Measurements from ENCODE around the gene CERS4. TPM values are rescaled to one million over a fixed set of nuclear protein-coding genes. Genes with fewer than 3 reads are reported as not detected.

The CERS4 gene
- polyA plus RNA-seq, 1 experiment: 7.6 TPM

DNA sequence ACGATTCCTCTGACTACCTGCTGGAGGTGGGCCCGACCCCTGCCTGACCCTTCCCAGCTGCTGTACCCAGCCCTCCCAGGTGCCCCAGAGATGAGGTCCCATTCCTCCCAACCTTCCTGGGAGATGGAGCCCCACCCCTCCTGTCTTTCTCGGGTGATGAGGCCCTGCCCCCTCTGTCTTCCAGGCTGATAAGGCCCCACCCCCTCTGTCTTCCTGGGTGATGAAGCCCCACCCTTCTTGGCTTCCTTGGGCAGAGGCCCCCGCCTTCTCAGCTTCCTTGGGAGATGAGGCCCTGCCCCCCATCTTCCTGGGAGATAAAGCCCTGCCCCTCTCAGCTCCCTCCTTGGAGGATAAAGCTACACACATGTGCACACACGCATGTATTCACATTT, 47.9 kb downstream of the CERS4 start:
- Histone ChIP-seq H3K4me3 (ENCODE audit: low read depth, low read length) (no peak overlapping the region), H3K27me3 (ENCODE audit: control insufficient read depth, insufficient read depth, low read length) (no peaks in the 10 kb centered on the region), H3K36me3 (ENCODE audit: control insufficient read depth, insufficient read depth, low read length) (no peaks in the 10 kb centered on the region; the same call in 1 of the 2 replicates)
- ChIA-PET POLR2A (no interaction called here), CTCF (interaction anchor here (1.9 to 7.5 kb wide), 2 partner anchors 9 to 312 kb away, joined by 4 to 57 read pairs; partner anchors contain the start of gene TIMM44)
- TF ChIP-seq, protein P1, sequence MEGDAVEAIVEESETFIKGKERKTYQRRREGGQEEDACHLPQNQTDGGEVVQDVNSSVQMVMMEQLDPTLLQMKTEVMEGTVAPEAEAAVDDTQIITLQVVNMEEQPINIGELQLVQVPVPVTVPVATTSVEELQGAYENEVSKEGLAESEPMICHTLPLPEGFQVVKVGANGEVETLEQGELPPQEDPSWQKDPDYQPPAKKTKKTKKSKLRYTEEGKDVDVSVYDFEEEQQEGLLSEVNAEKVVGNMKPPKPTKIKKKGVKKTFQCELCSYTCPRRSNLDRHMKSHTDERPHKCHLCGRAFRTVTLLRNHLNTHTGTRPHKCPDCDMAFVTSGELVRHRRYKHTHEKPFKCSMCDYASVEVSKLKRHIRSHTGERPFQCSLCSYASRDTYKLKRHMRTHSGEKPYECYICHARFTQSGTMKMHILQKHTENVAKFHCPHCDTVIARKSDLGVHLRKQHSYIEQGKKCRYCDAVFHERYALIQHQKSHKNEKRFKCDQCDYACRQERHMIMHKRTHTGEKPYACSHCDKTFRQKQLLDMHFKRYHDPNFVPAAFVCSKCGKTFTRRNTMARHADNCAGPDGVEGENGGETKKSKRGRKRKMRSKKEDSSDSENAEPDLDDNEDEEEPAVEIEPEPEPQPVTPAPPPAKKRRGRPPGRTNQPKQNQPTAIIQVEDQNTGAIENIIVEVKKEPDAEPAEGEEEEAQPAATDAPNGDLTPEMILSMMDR (IDR thresholded peaks at IDR 0.05; ENCODE audit: insufficient read depth, low read depth, low read length): no peak
- DNase-seq (ENCODE audit: low read depth): no peak

DNA sequence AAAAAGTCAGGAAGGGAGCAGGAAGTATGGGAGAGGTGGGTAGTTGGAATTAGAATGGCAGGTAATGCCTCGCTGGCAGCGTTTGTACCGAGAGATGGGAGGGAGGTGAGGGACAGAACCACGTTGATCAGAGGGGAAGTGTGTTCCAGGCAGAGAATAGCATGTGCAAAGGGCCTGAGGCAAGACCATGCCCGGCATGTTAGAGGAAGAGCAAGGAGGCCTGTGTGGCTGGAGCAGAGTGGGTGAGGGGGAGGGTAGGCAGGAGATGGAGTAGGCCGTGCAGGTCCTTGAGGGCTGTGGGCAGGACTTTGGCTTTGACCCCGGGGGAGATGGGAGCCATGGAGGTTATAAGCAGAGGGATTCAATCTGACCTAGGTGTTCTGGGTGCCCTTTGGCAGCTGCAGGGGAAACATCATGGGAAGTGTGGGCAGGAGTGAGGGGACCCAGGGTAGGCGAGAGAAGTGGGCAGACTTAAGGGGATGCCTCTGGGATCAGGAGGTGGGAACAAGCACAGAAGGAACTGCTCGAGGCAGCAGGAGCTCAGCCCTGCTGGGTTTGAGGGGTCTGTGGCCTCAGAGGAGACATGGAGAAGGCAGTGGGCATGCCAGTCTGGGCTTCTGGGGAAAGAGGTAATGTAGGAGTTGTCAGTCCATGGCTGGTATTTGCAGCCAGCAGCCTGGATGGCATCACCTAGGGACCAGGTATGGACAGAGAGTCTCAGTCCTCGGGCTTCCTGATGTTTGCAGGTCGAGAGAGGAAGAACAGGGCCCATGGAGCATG, 50.2 kb downstream of the CERS4 start:
- TF ChIP-seq, protein P1 (IDR thresholded peaks at IDR 0.05; ENCODE audit: insufficient read depth, low read depth, low read length): no peak
- CTCF ChIA-PET: interaction anchor here (0.6 to 1.5 kb wide), 3 partner anchors 72 to 303 kb away, joined by 3 to 4 read pairs (median 3); no protein-coding TSS in a partner anchor

DNA sequence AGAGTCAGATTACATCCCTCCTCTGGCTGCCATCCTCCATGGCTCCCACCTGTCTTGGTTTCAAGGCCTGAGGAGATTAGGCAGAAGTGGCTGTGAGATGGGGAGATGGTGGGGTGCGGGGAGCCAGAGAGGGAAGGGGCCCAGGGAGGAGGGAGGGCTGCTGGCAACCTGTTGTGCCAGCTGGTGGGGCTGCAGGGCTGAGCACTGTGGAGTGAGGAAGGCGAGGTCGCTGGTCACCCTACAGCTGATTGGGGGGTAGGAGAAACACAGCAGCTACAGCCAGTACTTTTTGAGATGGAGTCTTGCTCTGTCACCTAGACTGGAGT, 50.7 kb downstream of the CERS4 start:
- H3K4me3 ChIP-seq (ENCODE audit: low read depth, low read length): no peak overlapping the region
- ChIA-PET POLR2A (no interaction called here), CTCF (interaction anchor here (0.6 to 1.5 kb wide), 3 partner anchors 72 to 304 kb away, joined by 3 to 4 read pairs (median 3); no protein-coding TSS in a partner anchor)
- DNase-seq (ENCODE audit: low read depth): no peak
- no peaks in the 10 kb centered on the region; the same call in 1 of the 2 replicates for H3K36me3 ChIP-seq (ENCODE audit: control insufficient read depth, insufficient read depth, low read length)
- no peaks in the 10 kb centered on the region for H3K27me3 ChIP-seq (ENCODE audit: control insufficient read depth, insufficient read depth, low read length)
- TF ChIP-seq, protein P1 (IDR thresholded peaks at IDR 0.05; ENCODE audit: insufficient read depth, low read depth, low read length): no peak

More for the DNA sequence above, 50.2 kb downstream of the CERS4 start:
- Histone ChIP-seq H3K36me3 (ENCODE audit: control insufficient read depth, insufficient read depth, low read length) (no peaks in the 10 kb centered on the region; the same call in 1 of the 2 replicates), H3K27me3 (ENCODE audit: control insufficient read depth, insufficient read depth, low read length) (no peaks in the 10 kb centered on the region), H3K4me3 (ENCODE audit: low read depth, low read length) (no peak overlapping the region)
- POLR2A ChIA-PET: no interaction called here
- DNase-seq (ENCODE audit: low read depth): no peak

DNA sequence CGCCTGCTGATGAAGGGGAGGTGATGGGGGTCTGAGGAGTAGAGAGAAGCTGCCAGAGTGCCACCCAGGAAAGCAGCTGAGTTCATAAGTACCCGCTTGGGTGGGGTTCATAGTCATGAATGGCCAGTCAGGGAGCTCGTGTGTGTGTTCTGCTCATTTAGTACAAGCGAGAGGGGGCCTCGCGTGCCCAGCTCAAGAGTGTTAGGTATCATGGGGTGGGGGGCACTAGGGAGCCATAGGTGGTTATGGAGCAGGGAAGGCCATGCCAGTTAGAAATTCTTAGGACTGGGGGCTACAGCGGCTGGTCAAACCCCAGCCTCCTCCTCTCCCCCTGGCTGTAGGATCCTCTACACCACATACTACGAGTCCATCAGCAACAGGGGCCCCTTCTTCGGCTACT, 52.2 kb downstream of the CERS4 start:
- Histone ChIP-seq H3K36me3 (ENCODE audit: control insufficient read depth, insufficient read depth, low read length) (no peaks in the 10 kb centered on the region), H3K4me3 (ENCODE audit: low read depth, low read length) (no peak overlapping the region), H3K27me3 (ENCODE audit: control insufficient read depth, insufficient read depth, low read length) (no peaks in the 10 kb centered on the region; the same call in 1 of the 2 replicates)
- DNase-seq (ENCODE audit: low read depth): no peak
- CTCF ChIA-PET: interaction anchor here (0.5 kb wide), 1 partner anchor 279 kb away, joined by 3 read pairs; no protein-coding TSS in a partner anchor
- TF ChIP-seq, protein P1 (IDR thresholded peaks at IDR 0.05; ENCODE audit: insufficient read depth, low read depth, low read length): no peak
- POLR2A ChIA-PET: interaction anchor here (0.6 kb wide), 1 partner anchor 265 kb away, joined by 4 read pairs; no protein-coding TSS in a partner anchor

DNA sequence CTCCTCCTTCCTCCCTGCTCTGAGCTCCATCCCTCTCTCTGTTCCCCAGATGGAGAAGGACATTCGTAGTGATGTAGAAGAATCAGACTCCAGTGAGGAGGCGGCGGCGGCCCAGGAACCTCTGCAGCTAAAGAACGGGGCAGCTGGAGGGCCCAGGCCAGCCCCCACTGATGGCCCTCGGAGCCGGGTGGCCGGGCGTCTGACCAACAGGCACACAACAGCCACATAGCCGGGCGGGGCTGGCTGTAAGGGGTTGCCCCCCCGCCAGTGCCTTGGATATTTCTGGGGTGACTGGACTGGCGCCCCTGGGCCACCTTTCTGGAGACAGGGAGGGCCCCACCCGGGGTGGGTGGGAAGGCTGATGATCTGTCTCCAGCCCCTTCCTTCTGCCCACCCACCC, 52.7 kb downstream of the CERS4 start:
- H3K27me3 ChIP-seq (ENCODE audit: control insufficient read depth, insufficient read depth, low read length): no peaks in the 10 kb centered on the region; the same call in 1 of the 2 replicates
- ChIA-PET CTCF (no interaction called here), POLR2A (no interaction called here)
- DNase-seq (ENCODE audit: low read depth): no peak
- no peaks in the 10 kb centered on the region for H3K36me3 ChIP-seq (ENCODE audit: control insufficient read depth, insufficient read depth, low read length)
- TF ChIP-seq, protein P1 (IDR thresholded peaks at IDR 0.05; ENCODE audit: insufficient read depth, low read depth, low read length): no peak
- H3K4me3 ChIP-seq (ENCODE audit: low read depth, low read length): no peak overlapping the region
